Right atrium auricular region (tissue), 2 donors: ENCODE results near the gene MAP3K8. TPM values are rescaled to one million over a fixed set of nuclear protein-coding genes. Genes with fewer than 3 reads are reported as not detected.
A peak's percentile ranks its signal among the peaks of the same experiment; 100 is the strongest.

Source experiments
- DNase-seq: peaks from one replicate; pipeline ENCODE4 v3.0.0-alpha.2; 2019; ENCODE audit warnings: low spot score
- H3K27ac ChIP-seq, 2 donors: fragments of 200-600 bp; sonication (generic); 1 replicate in 1 of 2; 2 replicates in 1 of 2; pipeline ENCODE4 v1.5.1; 2016 to 2019
- H3K27me3 ChIP-seq, 2 donors: fragments of 200-600 bp; sonication (generic); one replicate each; pipeline versions ENCODE4 v1.5.1 to v1.6.0; 2017 to 2019
- H3K36me3 ChIP-seq: fragments of 200-600 bp; sonication (generic); one replicate; pipeline ENCODE4 v1.5.1; 2016
- H3K4me1 ChIP-seq, 2 donors: fragments of 200-600 bp; sonication (generic); one replicate each; pipeline versions ENCODE4 v1.5.1 to v1.6.0; 2017 to 2019
- H3K4me3 ChIP-seq, 2 donors: fragments of 200-600 bp; sonication (generic); 1 replicate in 1 of 2; 2 replicates in 1 of 2; pipeline ENCODE4 v1.5.1; 2017 to 2019; ENCODE audit warnings: mild to moderate bottlenecking in 1 of 2, moderate library complexity in 1 of 2
- H3K9me3 ChIP-seq, 2 donors: fragments of 200-600 bp; sonication (generic); one replicate each; pipeline ENCODE4 v1.5.1; 2019
- total RNA-seq, 2 donors: library from RNA; depleted of rRNA; stranded (reverse); fragments of >200 nt; gene quantifications; one replicate each; pipeline ENCODE4 v1.1.0, GENCODE V29; 2016
- TF ChIP-seq, protein P1 (sequence below), 2 donors: fragments of 200-600 bp; sonication (generic); IDR thresholded peaks; one replicate each; pipeline ENCODE4 v1.5.1; 2019; ENCODE audit warnings: antibody characterized with exemption in 2 of 2

Gene MAP3K8
- total RNA-seq, 2 donors from 2014 or later = 10.6 to 18.9 TPM

DNA sequence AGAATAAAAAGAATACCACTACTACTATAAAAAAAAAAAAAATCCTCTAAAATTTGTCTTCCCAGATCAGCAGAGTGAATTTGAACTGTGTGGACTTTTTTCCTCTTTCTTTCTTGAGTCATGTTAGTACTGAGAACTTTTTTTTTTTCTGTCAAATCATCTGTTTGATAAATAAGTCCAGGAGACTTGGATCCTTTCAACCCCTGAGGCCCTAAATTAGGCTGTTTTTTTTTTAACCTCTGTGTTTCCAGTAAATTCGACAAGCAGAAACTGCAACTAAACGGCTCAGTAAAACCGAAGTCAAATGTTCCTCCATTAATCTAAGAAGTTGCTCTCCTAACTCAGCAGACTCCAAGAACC lies 2.7 kb downstream of the MAP3K8 start:
- no peaks in the 10 kb centered on the region for H3K27me3 ChIP-seq
- no peak for DNase-seq
- peak overlapping the region; percentile 87 to 97 for H3K4me3 ChIP-seq
- H3K27ac ChIP-seq = peak overlapping the region; percentile 99
- H3K36me3 ChIP-seq = peaks cover 26% of the 10 kb centered on the region
- peaks cover 0 to 56% of the 10 kb centered on the region in 2 donors for H3K4me1 ChIP-seq
- TF ChIP-seq, protein P1, sequence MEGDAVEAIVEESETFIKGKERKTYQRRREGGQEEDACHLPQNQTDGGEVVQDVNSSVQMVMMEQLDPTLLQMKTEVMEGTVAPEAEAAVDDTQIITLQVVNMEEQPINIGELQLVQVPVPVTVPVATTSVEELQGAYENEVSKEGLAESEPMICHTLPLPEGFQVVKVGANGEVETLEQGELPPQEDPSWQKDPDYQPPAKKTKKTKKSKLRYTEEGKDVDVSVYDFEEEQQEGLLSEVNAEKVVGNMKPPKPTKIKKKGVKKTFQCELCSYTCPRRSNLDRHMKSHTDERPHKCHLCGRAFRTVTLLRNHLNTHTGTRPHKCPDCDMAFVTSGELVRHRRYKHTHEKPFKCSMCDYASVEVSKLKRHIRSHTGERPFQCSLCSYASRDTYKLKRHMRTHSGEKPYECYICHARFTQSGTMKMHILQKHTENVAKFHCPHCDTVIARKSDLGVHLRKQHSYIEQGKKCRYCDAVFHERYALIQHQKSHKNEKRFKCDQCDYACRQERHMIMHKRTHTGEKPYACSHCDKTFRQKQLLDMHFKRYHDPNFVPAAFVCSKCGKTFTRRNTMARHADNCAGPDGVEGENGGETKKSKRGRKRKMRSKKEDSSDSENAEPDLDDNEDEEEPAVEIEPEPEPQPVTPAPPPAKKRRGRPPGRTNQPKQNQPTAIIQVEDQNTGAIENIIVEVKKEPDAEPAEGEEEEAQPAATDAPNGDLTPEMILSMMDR (IDR thresholded peaks at IDR 0.05) = no peak
- no peaks in the 10 kb centered on the region for H3K9me3 ChIP-seq

GRCh38 chr10:30437031-30437841 lies 3.3 kb downstream of the MAP3K8 start:
- H3K36me3 ChIP-seq = peaks cover 32% of the 10 kb centered on the region
- H3K27me3 ChIP-seq = no peaks in the 10 kb centered on the region
- TF ChIP-seq, protein P1 (IDR thresholded peaks at IDR 0.05) = no peak
- no peaks in the 10 kb centered on the region for H3K9me3 ChIP-seq
- peak overlapping the region; percentile 99 for H3K27ac ChIP-seq
- H3K4me3 ChIP-seq = peak overlapping the region; percentile 87 to 97
- peaks cover 0 to 56% of the 10 kb centered on the region in 2 donors for H3K4me1 ChIP-seq
- no peak for DNase-seq

DNA sequence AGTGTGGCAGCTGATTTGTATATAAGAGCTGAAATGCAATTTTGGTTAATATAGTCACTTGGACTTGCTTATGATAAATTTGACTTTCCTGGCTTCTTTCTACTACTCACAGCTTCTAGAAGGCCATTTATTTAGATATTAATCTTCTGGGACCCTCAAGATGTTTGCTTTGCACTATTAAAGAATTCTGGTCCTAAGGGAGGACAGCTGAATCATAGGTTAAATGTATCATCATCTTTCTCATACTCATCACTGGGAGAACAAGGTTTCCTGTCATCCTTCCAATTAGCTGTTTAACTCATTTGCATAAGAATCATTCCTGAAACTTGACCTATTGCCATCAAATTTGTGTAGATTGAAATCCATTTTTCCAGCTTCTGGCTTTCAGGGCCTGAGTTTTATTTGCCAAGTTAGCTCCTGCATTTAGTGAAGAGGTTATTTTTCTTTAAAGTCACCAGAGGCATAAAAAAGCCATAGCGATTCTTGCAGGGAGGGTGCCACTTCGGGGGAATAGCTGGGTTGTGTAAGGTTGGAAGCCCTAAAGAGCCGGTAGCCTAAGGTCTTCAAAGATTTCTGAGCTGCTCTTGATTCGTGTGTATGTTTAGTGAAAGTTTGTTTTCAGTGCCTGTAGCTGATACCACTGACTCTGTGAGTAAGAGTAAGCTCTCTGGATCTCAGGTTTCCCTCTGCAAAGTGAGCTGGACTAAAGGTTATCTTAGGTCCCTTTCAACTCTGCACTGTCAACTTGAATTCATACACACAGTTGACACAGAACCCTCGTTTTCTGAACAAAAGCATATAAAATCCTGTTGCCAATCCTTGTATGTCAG lies 4.3 kb downstream of the MAP3K8 start:
- no peaks in the 10 kb centered on the region for H3K9me3 ChIP-seq
- H3K4me1 ChIP-seq = peaks cover 0 to 56% of the 10 kb centered on the region in 2 donors
- H3K27me3 ChIP-seq = no peaks in the 10 kb centered on the region
- TF ChIP-seq, protein P1 (IDR thresholded peaks at IDR 0.05) = no peak
- peak overlapping the region; percentile 2 to 97 for H3K4me3 ChIP-seq
- no peak for DNase-seq
- peak overlapping the region; percentile 99 for H3K27ac ChIP-seq
- H3K36me3 ChIP-seq = peaks cover 42% of the 10 kb centered on the region

DNA sequence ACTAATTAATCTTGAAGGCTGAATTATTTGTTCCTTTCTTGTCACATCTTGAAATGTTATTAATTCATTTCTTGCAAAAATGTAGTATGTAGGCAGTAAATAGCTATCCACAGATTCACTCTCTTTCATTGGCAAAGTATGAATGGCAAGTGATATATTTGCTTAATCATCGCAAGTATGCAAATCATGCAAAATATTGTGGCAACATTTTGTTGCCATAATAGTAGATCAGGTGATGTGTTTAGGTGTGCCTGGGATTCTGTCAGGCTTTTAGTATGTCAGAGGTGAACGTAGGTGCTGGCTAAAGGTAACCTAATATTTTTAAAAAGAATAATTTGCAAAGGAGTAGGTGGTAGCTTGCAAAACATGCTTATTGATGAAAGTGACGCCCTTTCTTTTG lies 5.9 kb downstream of the MAP3K8 start:
- TF ChIP-seq, protein P1 (IDR thresholded peaks at IDR 0.05) = no peak
- Histone ChIP-seq H3K27ac (no peak overlapping the region), H3K4me3 (no peak overlapping the region), H3K27me3 (no peaks in the 10 kb centered on the region), H3K9me3 (no peaks in the 10 kb centered on the region), H3K4me1 (peaks cover 0 to 64% of the 10 kb centered on the region in 2 donors), H3K36me3 (peaks cover 48% of the 10 kb centered on the region)
- no peak for DNase-seq

DNA sequence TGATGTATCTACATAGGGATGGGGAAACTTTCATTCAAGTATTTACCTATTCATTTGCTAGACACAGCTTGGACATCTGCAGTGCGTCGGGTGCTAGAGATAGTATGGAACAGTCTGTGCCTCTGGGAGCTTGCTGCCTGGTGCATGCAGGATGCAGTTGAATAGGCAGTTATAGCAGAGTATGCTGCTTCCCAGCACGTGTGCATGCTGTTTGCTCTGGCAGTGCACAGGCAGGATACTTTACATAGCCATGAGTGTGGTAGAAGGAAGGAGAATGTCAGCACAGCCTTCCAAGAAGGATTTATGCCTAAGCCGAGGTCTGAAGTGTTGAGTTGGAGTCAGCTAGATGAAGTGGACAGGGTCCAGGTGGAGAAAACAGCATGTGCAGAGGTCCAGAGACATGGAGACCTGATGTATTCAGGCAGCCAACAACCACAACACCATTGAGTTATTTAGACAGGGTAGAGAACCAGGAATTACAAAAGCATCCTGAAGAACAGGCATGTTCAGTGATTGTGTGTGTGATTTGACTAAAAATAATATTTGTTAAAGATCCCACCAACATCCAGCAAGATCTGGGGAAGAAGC lies 8.1 kb downstream of the MAP3K8 start:
- peaks cover 53% of the 10 kb centered on the region for H3K36me3 ChIP-seq
- H3K27ac ChIP-seq = peak overlapping the region in 1 of 2 donors; percentile 6
- TF ChIP-seq, protein P1 (IDR thresholded peaks at IDR 0.05) = no peak
- peaks cover 0 to 66% of the 10 kb centered on the region in 2 donors for H3K4me1 ChIP-seq
- DNase-seq = no peak
- H3K9me3 ChIP-seq = no peaks in the 10 kb centered on the region
- no peak overlapping the region for H3K4me3 ChIP-seq
- H3K27me3 ChIP-seq = no peaks in the 10 kb centered on the region
